ENCODE measurements around the gene SEMA4D.

- no peak for TF ChIP-seq CTCF (IDR thresholded peaks at IDR 0.05; ENCODE audit: insufficient read depth, low read length)
- TF ChIP-seq POLR2AphosphoS5 (IDR thresholded peaks at IDR 0.05; ENCODE audit: low read depth) = no peak
- TF ChIP-seq REST (IDR thresholded peaks at IDR 0.05; ENCODE audit: insufficient replicate concordance, low read depth) = no peak
These were observed 132.4 kb downstream of the SEMA4D start for GRCh38 chr9:89365532-89365912.

Data from HL-60 (cell line).